Endothelial cell of umbilical vein (primary cell): ENCODE measurements around the gene RGS2.

Experiments used
- EZH2 ChIP-seq: IDR thresholded peaks from 2 replicates; pipeline ENCODE4 v1.6.1; 2012; ENCODE audit warnings: borderline replicate concordance, low read depth, mild to moderate bottlenecking, moderate library complexity, low read length, inconsistent platforms; ENCODE audit not compliant: severe bottlenecking
- FOS ChIP-seq: IDR thresholded peaks from 2 replicates; pipeline ENCODE4 v1.6.1; 2011; ENCODE audit warnings: mild to moderate bottlenecking, low read length, moderate library complexity, borderline replicate concordance; ENCODE audit not compliant: insufficient read depth
- GATA2 ChIP-seq: IDR thresholded peaks from 2 replicates; pipeline ENCODE4 v1.7.0; 2011; ENCODE audit warnings: low read depth, mild to moderate bottlenecking, moderate library complexity, mixed read lengths, low read length; ENCODE audit not compliant: insufficient read length, insufficient read depth
- POLR2A ChIP-seq: IDR thresholded peaks from 2 replicates; pipeline ENCODE4 v1.6.1; 2012; ENCODE audit warnings: low read depth, mild to moderate bottlenecking, control low read depth, low read length
- POLR2AphosphoS5 ChIP-seq: IDR thresholded peaks from 2 replicates; pipeline ENCODE4 v1.6.1; 2012; ENCODE audit warnings: low read depth, mild to moderate bottlenecking, control low read depth, low read length, moderate library complexity; ENCODE audit not compliant: insufficient read depth
- TF ChIP-seq, protein P1 (sequence below), 2 donors: IDR thresholded peaks; 1 replicate in 1 of 2; 2 replicates in 1 of 2; pipeline ENCODE4 v1.5.1; 2011; ENCODE audit warnings: low read length in 2 of 2, mild to moderate bottlenecking in 2 of 2, moderate library complexity in 2 of 2, control low read depth in 1 of 2, inconsistent platforms in 1 of 2, low read depth in 1 of 2; ENCODE audit not compliant: insufficient read depth in 1 of 2; ENCODE audit errors: extremely low read depth in 1 of 2
- TF ChIP-seq, protein P2 (sequence below): IDR thresholded peaks from 2 replicates; pipeline ENCODE4 v1.6.1; 2011; ENCODE audit not compliant: insufficient read depth, insufficient read length

DNA sequence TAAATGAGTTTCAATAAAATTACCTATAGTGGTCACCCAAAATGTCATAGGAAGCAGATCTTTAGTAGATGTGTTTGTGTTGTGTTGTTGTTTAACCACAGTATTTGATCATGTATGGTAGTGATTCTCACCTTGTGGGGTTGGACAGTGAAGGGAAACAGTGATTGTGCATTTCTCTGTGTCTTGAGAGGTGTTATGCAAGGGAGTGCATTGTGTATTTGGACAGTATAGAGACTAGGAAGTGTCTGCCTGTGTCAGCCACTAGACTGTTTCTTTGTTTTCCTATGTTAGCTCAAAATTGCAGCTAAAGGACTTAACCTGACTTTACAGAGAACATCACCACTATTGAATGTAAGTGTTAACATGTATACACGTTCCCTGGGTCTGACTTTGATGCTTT, 6.0 kb downstream of the RGS2 start:
- TF ChIP-seq FOS (no peak), EZH2 (no peak), POLR2A (no peak), POLR2AphosphoS5 (no peak), GATA2 (no peak)
- TF ChIP-seq, protein P1, sequence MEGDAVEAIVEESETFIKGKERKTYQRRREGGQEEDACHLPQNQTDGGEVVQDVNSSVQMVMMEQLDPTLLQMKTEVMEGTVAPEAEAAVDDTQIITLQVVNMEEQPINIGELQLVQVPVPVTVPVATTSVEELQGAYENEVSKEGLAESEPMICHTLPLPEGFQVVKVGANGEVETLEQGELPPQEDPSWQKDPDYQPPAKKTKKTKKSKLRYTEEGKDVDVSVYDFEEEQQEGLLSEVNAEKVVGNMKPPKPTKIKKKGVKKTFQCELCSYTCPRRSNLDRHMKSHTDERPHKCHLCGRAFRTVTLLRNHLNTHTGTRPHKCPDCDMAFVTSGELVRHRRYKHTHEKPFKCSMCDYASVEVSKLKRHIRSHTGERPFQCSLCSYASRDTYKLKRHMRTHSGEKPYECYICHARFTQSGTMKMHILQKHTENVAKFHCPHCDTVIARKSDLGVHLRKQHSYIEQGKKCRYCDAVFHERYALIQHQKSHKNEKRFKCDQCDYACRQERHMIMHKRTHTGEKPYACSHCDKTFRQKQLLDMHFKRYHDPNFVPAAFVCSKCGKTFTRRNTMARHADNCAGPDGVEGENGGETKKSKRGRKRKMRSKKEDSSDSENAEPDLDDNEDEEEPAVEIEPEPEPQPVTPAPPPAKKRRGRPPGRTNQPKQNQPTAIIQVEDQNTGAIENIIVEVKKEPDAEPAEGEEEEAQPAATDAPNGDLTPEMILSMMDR (IDR thresholded peaks at IDR 0.05; ENCODE audit: extremely low read depth in 1 of 2, insufficient read depth in 1 of 2, low read depth in 1 of 2, low read length in 2 of 2) = no peak
- TF ChIP-seq, protein P2, sequence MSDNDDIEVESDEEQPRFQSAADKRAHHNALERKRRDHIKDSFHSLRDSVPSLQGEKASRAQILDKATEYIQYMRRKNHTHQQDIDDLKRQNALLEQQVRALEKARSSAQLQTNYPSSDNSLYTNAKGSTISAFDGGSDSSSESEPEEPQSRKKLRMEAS = no peak
